Activated CD4-positive, alpha-beta memory T cell treated with anti-CD3 and anti-CD28 coated beads for 36 hours (primary cell): ENCODE results near the gene MRPL1. TPM values are rescaled to one million over a fixed set of nuclear protein-coding genes. Genes with fewer than 3 reads are reported as not detected.
"Not testable (repeated sequence)": the region's sequence is repeated elsewhere in the genome, so short reads cannot be mapped to it uniquely, and the experiment has no call there.

Experiments used
- CTCF ChIA-PET: fragments of 350-600 bp; sonication (Branson Sonifier 250); formaldehyde crosslinking; loops from one replicate; lab custom pipeline; 2021; ENCODE audit warnings: antibody characterized with exemption, inconsistent platforms; lab: Charles Lee
- POLR2A ChIA-PET: fragments of 350-600 bp; sonication (Branson Sonifier 250); formaldehyde crosslinking; loops from one replicate; lab custom pipeline; 2021; ENCODE audit warnings: antibody characterized with exemption; lab: Charles Lee
- DNase-seq: peaks from one replicate; pipeline ENCODE4 v3.0.0-alpha.2; 2020
- H3K27ac Mint-ChIP-seq: one replicate; pipeline ENCODE4 v1.8.0; 2021; ENCODE audit warnings: mixed read lengths
- H3K27me3 Mint-ChIP-seq: one replicate; pipeline ENCODE4 v1.8.0; 2021; ENCODE audit warnings: mixed read lengths
- H3K36me3 Mint-ChIP-seq: one replicate; pipeline ENCODE4 v1.8.0; 2021; ENCODE audit warnings: mixed read lengths
- H3K4me1 Mint-ChIP-seq: one replicate; pipeline ENCODE4 v1.8.0; 2021; ENCODE audit warnings: low read depth, mixed read lengths
- H3K4me3 Mint-ChIP-seq: one replicate; pipeline ENCODE4 v1.8.0; 2021; ENCODE audit warnings: mild to moderate bottlenecking, mixed read lengths
- H3K9me3 Mint-ChIP-seq: one replicate; pipeline ENCODE4 v1.8.0; 2021; ENCODE audit warnings: mixed read lengths
- intact Hi-C: fragments of 100-400 bp; cut with micrococcal nuclease; formaldehyde crosslinking; loops from one replicate; pipeline ENCODE4 v1.15.1; 2023
- total RNA-seq, 2 experiments: library from RNA; stranded (reverse); gene quantifications; one replicate each; pipeline ENCODE4 v1.2.3, GENCODE V29; 2021

MRPL1 gene
- total RNA-seq, 2 experiments from 2014 or later = 46.2 to 51.1 TPM

- ChIA-PET CTCF (no interaction called here), POLR2A (no interaction called here)
- H3K4me3 Mint-ChIP-seq = no peak overlapping the region
- intact Hi-C loops = no loop called here
- no peak overlapping the region for H3K27ac Mint-ChIP-seq
- H3K4me1 Mint-ChIP-seq = no peaks in the 10 kb centered on the region
- H3K27me3 Mint-ChIP-seq = no peaks in the 10 kb centered on the region
- peaks cover 24% of the 10 kb centered on the region for H3K36me3 Mint-ChIP-seq
- no peak for DNase-seq
- no peaks in the 10 kb centered on the region for H3K9me3 Mint-ChIP-seq
Measured at GRCh38 chr4:77917075-77917474, 54.4 kb downstream of the MRPL1 start.

GRCh38 chr4:77917601-77918000 is 55.0 kb downstream of the MRPL1 start:
- ChIA-PET POLR2A (no interaction called here), CTCF (interaction anchor here (0.6 kb wide), 1 partner anchor 273 kb away, joined by 4 read pairs; no protein-coding TSS in a partner anchor)
- Mint-ChIP-seq H3K27me3 (no peaks in the 10 kb centered on the region), H3K9me3 (no peaks in the 10 kb centered on the region), H3K27ac (no peak overlapping the region), H3K36me3 (peaks cover 24% of the 10 kb centered on the region), H3K4me3 (no peak overlapping the region), H3K4me1 (no peaks in the 10 kb centered on the region)
- intact Hi-C loops = no loop called here
- DNase-seq = no peak

GRCh38 chr4:77920371-77920770 is 57.7 kb downstream of the MRPL1 start:
- no peak overlapping the region for H3K27ac Mint-ChIP-seq
- no peaks in the 10 kb centered on the region for H3K4me1 Mint-ChIP-seq
- H3K36me3 Mint-ChIP-seq = peaks cover 33% of the 10 kb centered on the region
- no peak for DNase-seq
- H3K4me3 Mint-ChIP-seq = no peak overlapping the region
- intact Hi-C loops = no loop called here
- CTCF ChIA-PET = no interaction called here
- H3K27me3 Mint-ChIP-seq = no peaks in the 10 kb centered on the region
- POLR2A ChIA-PET = no interaction called here
- peaks cover 7% of the 10 kb centered on the region for H3K9me3 Mint-ChIP-seq

GRCh38 chr4:77921701-77922100 is 59.1 kb downstream of the MRPL1 start:
- H3K27ac Mint-ChIP-seq = no peak overlapping the region
- POLR2A ChIA-PET = no interaction called here
- H3K4me3 Mint-ChIP-seq = no peak overlapping the region
- CTCF ChIA-PET = no interaction called here
- H3K27me3 Mint-ChIP-seq = no peaks in the 10 kb centered on the region
- H3K36me3 Mint-ChIP-seq = peaks cover 43% of the 10 kb centered on the region
- no peak for DNase-seq
- H3K4me1 Mint-ChIP-seq = no peaks in the 10 kb centered on the region
- H3K9me3 Mint-ChIP-seq = peaks cover 9% of the 10 kb centered on the region
- intact Hi-C loops = no loop called here

GRCh38 chr4:77922158-77923094 is 59.8 kb downstream of the MRPL1 start:
- peaks cover 47% of the 10 kb centered on the region for H3K36me3 Mint-ChIP-seq
- ChIA-PET POLR2A (no interaction called here), CTCF (no interaction called here)
- no peaks in the 10 kb centered on the region for H3K27me3 Mint-ChIP-seq
- H3K27ac Mint-ChIP-seq = no peak overlapping the region
- H3K4me3 Mint-ChIP-seq = no peak overlapping the region
- H3K4me1 Mint-ChIP-seq = no peaks in the 10 kb centered on the region
- peaks cover 9% of the 10 kb centered on the region for H3K9me3 Mint-ChIP-seq
- intact Hi-C loops = no loop called here
- no peak for DNase-seq

- CTCF ChIA-PET = interaction anchor here (0.6 to 0.8 kb wide), 2 partner anchors 181 to 849 kb away, joined by 3 to 4 read pairs; no protein-coding TSS in a partner anchor
- POLR2A ChIA-PET = no interaction called here
- no peaks in the 10 kb centered on the region for H3K27me3 Mint-ChIP-seq
- H3K4me1 Mint-ChIP-seq = no peaks in the 10 kb centered on the region
- H3K9me3 Mint-ChIP-seq = peaks cover 9% of the 10 kb centered on the region
- peaks cover 39% of the 10 kb centered on the region for H3K36me3 Mint-ChIP-seq
- no peak for DNase-seq
- H3K4me3 Mint-ChIP-seq = no peak overlapping the region
- H3K27ac Mint-ChIP-seq = no peak overlapping the region
- intact Hi-C loops = no loop called here
Measured at GRCh38 chr4:77927991-77928925, 65.6 kb downstream of the MRPL1 start.

GRCh38 chr4:77930154-77930639 is 67.6 kb downstream of the MRPL1 start:
- no peak for DNase-seq
- ChIA-PET CTCF (no interaction called here), POLR2A (no interaction called here)
- Mint-ChIP-seq H3K9me3 (peaks cover 2% of the 10 kb centered on the region), H3K4me3 (no peak overlapping the region), H3K27ac (no peak overlapping the region), H3K4me1 (no peaks in the 10 kb centered on the region), H3K36me3 (peaks cover 36% of the 10 kb centered on the region), H3K27me3 (no peaks in the 10 kb centered on the region)
- intact Hi-C loops = no loop called here

- H3K4me1 Mint-ChIP-seq = no peaks in the 10 kb centered on the region
- intact Hi-C loops = no loop called here
Measured at GRCh38 chr4:77930876-77931275, 68.2 kb downstream of the MRPL1 start.

GRCh38 chr4:77931452-77932135 is 69.0 kb downstream of the MRPL1 start:
- Mint-ChIP-seq H3K4me1 (no peaks in the 10 kb centered on the region), H3K4me3 (no peak overlapping the region), H3K27ac (no peak overlapping the region), H3K9me3 (no peaks in the 10 kb centered on the region), H3K27me3 (no peaks in the 10 kb centered on the region), H3K36me3 (peaks cover 28% of the 10 kb centered on the region)
- intact Hi-C loops = no loop called here
- POLR2A ChIA-PET = no interaction called here
- DNase-seq = no peak
- CTCF ChIA-PET = interaction anchor here (0.7 kb wide), 1 partner anchor 82 kb away, joined by 3 read pairs; no protein-coding TSS in a partner anchor

More at GRCh38 chr4:77930876-77931275, 68.2 kb downstream of the MRPL1 start:
- no peak for DNase-seq
- ChIA-PET POLR2A (no interaction called here), CTCF (no interaction called here)
- Mint-ChIP-seq H3K27ac (no peak overlapping the region), H3K4me3 (no peak overlapping the region), H3K27me3 (no peaks in the 10 kb centered on the region), H3K36me3 (peaks cover 30% of the 10 kb centered on the region), H3K9me3 (no peaks in the 10 kb centered on the region)

- CTCF ChIA-PET = no interaction called here
- Mint-ChIP-seq H3K36me3 (peaks cover 54% of the 10 kb centered on the region), H3K4me3 (no peak overlapping the region), H3K27ac (no peak overlapping the region), H3K27me3 (no peaks in the 10 kb centered on the region), H3K9me3 (peaks cover 6% of the 10 kb centered on the region), H3K4me1 (peaks cover 2% of the 10 kb centered on the region)
- POLR2A ChIA-PET = no interaction called here
- intact Hi-C loops = no loop called here
- no peak for DNase-seq
Measured at GRCh38 chr4:77938560-77938959, 75.9 kb downstream of the MRPL1 start.

- peaks cover 45% of the 10 kb centered on the region for H3K36me3 Mint-ChIP-seq
Measured at GRCh38 chr4:77945929-77946328, 83.3 kb downstream of the MRPL1 start.

More at GRCh38 chr4:77945929-77946328, 83.3 kb downstream of the MRPL1 start:
- POLR2A ChIA-PET, intact Hi-C loops, H3K4me1 Mint-ChIP-seq, H3K27ac Mint-ChIP-seq, H3K9me3 Mint-ChIP-seq, DNase-seq, H3K27me3 Mint-ChIP-seq, H3K4me3 Mint-ChIP-seq, CTCF ChIA-PET: not testable (repeated sequence)
